ENCODE data around the gene ACAA2.

The ACAA2 gene

DNA sequence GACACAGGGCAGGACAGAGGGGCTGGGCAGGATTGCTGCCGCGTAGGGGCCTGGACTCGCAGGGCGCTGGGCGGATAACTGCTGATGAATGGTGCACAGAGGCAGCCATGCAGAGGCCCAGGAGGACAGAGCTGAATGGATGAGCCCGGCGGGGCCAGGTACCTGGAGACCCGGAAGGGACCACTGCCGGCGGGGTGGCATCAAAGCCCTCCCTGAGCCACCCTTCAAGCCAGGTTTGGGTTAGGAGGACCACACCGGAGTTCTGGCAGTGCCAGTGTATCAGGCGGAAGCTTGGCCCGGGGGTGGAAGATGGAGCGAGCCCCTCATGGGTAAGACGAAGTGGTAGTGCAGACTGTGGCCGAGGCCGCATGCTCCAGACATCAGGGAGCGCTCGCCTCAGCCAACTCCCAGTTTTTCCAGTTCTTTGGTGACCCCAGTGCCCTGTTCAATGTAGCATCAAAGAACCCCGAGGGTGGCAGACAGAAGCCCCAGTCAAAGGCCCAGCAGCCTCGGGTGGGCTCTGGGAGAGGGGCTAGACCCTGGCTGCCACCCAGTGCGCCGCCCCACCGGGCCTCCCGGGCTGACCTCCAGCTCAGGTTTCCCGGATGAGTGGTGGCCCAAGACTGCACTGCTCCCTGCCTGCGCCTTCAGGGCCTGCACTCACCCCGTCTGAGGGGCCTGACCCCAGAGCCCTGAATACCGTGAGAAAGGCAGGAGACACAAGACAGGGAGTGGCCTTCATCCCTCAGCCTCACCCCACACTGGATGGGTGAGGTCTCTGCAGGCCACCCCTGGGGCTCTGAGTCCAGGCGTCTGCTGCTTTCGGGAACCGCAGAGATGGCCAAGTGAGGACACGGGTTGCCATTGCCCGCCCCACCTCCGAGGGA lies 50.9 kb downstream of the ACAA2 start:
- H3K9ac ChIP-seq (ENCODE audit: low read depth, low read length), result no peak overlapping the region
- no peak overlapping the region for H3K27ac ChIP-seq (ENCODE audit: low read length)
- no peak overlapping the region for H3K4me2 ChIP-seq (ENCODE audit: insufficient read depth, low read length)
- H3K9me3 ChIP-seq (ENCODE audit: insufficient read depth, low read length, severe bottlenecking), result no peaks in the 10 kb centered on the region
- DNase-seq (no peak), ATAC-seq (ENCODE audit: insufficient read depth, low read depth) (no peak)
- H3K36me3 ChIP-seq (ENCODE audit: insufficient read depth, low read length), result no peaks in the 10 kb centered on the region
- no peaks in the 10 kb centered on the region for H3K4me1 ChIP-seq (ENCODE audit: insufficient read depth, low read length)
- H3K27me3 ChIP-seq (ENCODE audit: insufficient read depth, low read length, poor library complexity), result no peaks in the 10 kb centered on the region
- H3K79me2 ChIP-seq (ENCODE audit: insufficient read depth, low read length), result no peaks in the 10 kb centered on the region
- H4K20me1 ChIP-seq (ENCODE audit: insufficient read depth, low read length), result no peaks in the 10 kb centered on the region
- H3K4me3 ChIP-seq (ENCODE audit: low read depth in 1 of 2, low read length in 2 of 2), result no peak overlapping the region
- no peak overlapping the region for H2AFZ ChIP-seq (ENCODE audit: low read depth, low read length)
- TF ChIP-seq, protein P1, sequence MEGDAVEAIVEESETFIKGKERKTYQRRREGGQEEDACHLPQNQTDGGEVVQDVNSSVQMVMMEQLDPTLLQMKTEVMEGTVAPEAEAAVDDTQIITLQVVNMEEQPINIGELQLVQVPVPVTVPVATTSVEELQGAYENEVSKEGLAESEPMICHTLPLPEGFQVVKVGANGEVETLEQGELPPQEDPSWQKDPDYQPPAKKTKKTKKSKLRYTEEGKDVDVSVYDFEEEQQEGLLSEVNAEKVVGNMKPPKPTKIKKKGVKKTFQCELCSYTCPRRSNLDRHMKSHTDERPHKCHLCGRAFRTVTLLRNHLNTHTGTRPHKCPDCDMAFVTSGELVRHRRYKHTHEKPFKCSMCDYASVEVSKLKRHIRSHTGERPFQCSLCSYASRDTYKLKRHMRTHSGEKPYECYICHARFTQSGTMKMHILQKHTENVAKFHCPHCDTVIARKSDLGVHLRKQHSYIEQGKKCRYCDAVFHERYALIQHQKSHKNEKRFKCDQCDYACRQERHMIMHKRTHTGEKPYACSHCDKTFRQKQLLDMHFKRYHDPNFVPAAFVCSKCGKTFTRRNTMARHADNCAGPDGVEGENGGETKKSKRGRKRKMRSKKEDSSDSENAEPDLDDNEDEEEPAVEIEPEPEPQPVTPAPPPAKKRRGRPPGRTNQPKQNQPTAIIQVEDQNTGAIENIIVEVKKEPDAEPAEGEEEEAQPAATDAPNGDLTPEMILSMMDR (IDR thresholded peaks at IDR 0.05; ENCODE audit: borderline replicate concordance, extremely low read depth, low read length, poor library complexity, severe bottlenecking), result no peak

DNA sequence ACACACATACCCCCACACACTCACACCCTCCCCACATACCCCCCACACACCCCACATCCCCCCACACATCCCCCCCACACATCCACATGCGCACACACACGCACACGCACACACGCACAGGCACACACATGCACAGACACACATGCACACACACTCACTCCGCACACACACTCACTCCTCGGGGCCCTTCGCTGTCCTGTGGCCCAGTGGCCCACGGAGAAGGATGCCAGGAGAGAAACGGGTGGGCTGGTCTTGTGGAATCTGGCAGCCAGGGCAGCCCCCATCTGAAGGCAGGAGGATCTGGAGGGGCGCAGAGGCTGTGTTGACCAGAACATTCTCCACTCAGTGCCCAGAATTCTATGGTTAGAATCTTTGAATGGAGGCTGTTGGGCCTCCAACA lies 51.6 kb downstream of the ACAA2 start:
- Histone ChIP-seq H4K20me1 (ENCODE audit: insufficient read depth, low read length) (no peaks in the 10 kb centered on the region), H3K4me3 (ENCODE audit: low read depth in 1 of 2, low read length in 2 of 2) (no peak overlapping the region), H3K4me2 (ENCODE audit: insufficient read depth, low read length) (no peak overlapping the region), H3K9me3 (ENCODE audit: insufficient read depth, low read length, severe bottlenecking) (no peaks in the 10 kb centered on the region), H3K36me3 (ENCODE audit: insufficient read depth, low read length) (no peaks in the 10 kb centered on the region), H2AFZ (ENCODE audit: low read depth, low read length) (no peak overlapping the region), H3K9ac (ENCODE audit: low read depth, low read length) (no peak overlapping the region), H3K27ac (ENCODE audit: low read length) (no peak overlapping the region), H3K27me3 (ENCODE audit: insufficient read depth, low read length, poor library complexity) (no peaks in the 10 kb centered on the region), H3K79me2 (ENCODE audit: insufficient read depth, low read length) (no peaks in the 10 kb centered on the region), H3K4me1 (ENCODE audit: insufficient read depth, low read length) (no peaks in the 10 kb centered on the region)
- DNase-seq (no peak), ATAC-seq (ENCODE audit: insufficient read depth, low read depth) (no peak)
- no peak for TF ChIP-seq EZH2 (IDR thresholded peaks at IDR 0.05; ENCODE audit: borderline replicate concordance, low read depth, low read length, severe bottlenecking)
- TF ChIP-seq, protein P1 (IDR thresholded peaks at IDR 0.05; ENCODE audit: borderline replicate concordance, extremely low read depth, low read length, poor library complexity, severe bottlenecking), result no peak

DNA sequence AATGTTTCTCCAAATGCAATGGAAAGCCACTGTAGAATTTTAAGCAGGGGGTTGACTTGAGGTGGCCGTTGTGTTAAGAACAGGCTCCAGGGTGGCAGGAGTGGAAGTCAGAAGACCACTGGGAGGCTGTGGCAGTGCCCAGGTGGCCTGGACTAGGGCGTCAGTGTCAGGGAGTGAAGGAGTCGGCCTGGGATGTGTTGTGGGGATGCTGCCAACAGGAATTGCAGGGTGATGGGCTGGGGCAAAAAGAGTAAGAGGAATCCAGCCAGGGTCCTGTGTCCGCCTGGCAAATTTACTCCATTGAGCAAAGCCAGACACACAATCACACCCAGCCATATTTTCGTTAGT lies 55.1 kb downstream of the ACAA2 start:
- Histone ChIP-seq H3K36me3 (ENCODE audit: insufficient read depth, low read length) (no peaks in the 10 kb centered on the region), H3K4me3 (ENCODE audit: low read depth in 1 of 2, low read length in 2 of 2) (no peak overlapping the region), H3K9ac (ENCODE audit: low read depth, low read length) (no peak overlapping the region), H4K20me1 (ENCODE audit: insufficient read depth, low read length) (peaks cover 2% of the 10 kb centered on the region; the same call in 1 of the 2 replicates), H3K9me3 (ENCODE audit: insufficient read depth, low read length, severe bottlenecking) (no peaks in the 10 kb centered on the region), H3K4me1 (ENCODE audit: insufficient read depth, low read length) (no peaks in the 10 kb centered on the region), H3K4me2 (ENCODE audit: insufficient read depth, low read length) (no peak overlapping the region), H2AFZ (ENCODE audit: low read depth, low read length) (no peak overlapping the region), H3K79me2 (ENCODE audit: insufficient read depth, low read length) (no peaks in the 10 kb centered on the region), H3K27ac (ENCODE audit: low read length) (no peak overlapping the region), H3K27me3 (ENCODE audit: insufficient read depth, low read length, poor library complexity) (no peaks in the 10 kb centered on the region)
- DNase-seq (no peak), ATAC-seq (ENCODE audit: insufficient read depth, low read depth) (no peak)
- no peak for TF ChIP-seq EZH2 (IDR thresholded peaks at IDR 0.05; ENCODE audit: borderline replicate concordance, low read depth, low read length, severe bottlenecking)
- TF ChIP-seq, protein P1 (IDR thresholded peaks at IDR 0.05; ENCODE audit: borderline replicate concordance, extremely low read depth, low read length, poor library complexity, severe bottlenecking), result no peak
